Ovary (tissue), 3 donors: ENCODE data around the gene CDC42BPA.

Experiments used
- EP300 ChIP-seq: sonication (generic); formaldehyde crosslinking; IDR thresholded peaks from one replicate; pipeline ENCODE4 v1.6.1; 2017; ENCODE audit warnings: antibody characterized with exemption
- TF ChIP-seq, protein P1 (sequence below), 3 donors: fragments of 450-650 bp in 2 of 3; fragments of 200-600 bp in 1 of 3; IDR thresholded peaks; one replicate each; pipeline versions ENCODE4 v1.5.1 to v1.8.0; 2016 to 2022; ENCODE audit warnings: antibody characterized with exemption in 3 of 3, mild to moderate bottlenecking in 1 of 3
- donor health status: DM: no; HTN: no; CAD: no.

- no peak for TF ChIP-seq EP300
- TF ChIP-seq, protein P1, sequence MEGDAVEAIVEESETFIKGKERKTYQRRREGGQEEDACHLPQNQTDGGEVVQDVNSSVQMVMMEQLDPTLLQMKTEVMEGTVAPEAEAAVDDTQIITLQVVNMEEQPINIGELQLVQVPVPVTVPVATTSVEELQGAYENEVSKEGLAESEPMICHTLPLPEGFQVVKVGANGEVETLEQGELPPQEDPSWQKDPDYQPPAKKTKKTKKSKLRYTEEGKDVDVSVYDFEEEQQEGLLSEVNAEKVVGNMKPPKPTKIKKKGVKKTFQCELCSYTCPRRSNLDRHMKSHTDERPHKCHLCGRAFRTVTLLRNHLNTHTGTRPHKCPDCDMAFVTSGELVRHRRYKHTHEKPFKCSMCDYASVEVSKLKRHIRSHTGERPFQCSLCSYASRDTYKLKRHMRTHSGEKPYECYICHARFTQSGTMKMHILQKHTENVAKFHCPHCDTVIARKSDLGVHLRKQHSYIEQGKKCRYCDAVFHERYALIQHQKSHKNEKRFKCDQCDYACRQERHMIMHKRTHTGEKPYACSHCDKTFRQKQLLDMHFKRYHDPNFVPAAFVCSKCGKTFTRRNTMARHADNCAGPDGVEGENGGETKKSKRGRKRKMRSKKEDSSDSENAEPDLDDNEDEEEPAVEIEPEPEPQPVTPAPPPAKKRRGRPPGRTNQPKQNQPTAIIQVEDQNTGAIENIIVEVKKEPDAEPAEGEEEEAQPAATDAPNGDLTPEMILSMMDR (IDR thresholded peaks at IDR 0.05) = no peak
Observed at GRCh38 chr1:227333423-227333822, 15.1 kb upstream of the CDC42BPA start.
